GM19351 (cell line): ENCODE results near the gene INTS4.
"Not testable (repeated sequence)": the region's sequence is repeated elsewhere in the genome, so short reads cannot be mapped to it uniquely, and the experiment has no call there.

Source experiments
- ATAC-seq: cut with Tn5 transposase; IDR thresholded peaks from one replicate; pipeline ENCODE4 v1.9.1; 2021; ENCODE audit warnings: mild to moderate bottlenecking, moderate library complexity; ENCODE audit not compliant: unreplicated experiment

INTS4 gene

GRCh38 chr11:77959434-77959833 is 35.0 kb downstream of the INTS4 start:
- ATAC-seq, result no peak

DNA sequence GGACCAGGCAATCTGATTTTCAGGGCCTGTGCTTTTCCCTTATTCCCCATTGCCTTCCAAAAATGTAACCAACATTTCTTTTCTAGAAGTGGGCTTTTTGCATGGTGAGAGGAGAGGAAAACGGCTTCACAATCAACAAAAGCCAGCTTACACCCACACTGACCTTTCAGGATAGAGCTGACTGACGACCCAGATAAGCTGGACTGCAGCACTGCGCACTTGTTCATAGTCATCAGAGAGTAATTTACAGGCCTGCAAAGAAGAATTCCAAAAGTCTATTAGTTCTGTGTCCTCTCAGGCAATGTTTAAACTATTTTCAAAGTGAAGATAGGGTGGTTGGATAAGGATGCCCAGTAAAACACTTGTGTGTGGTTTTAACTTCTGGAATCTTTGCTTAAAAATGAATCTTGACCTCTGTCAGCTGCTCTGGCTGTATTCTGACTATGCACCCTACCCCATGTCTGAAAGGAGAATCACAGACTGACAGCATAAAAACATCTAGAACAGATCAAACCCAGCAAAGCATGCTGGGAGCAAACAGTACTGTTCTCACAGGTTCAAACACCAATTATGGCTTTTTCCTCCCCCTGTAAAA is 35.8 kb downstream of the INTS4 start:
- ATAC-seq, result not testable (repeated sequence)

DNA sequence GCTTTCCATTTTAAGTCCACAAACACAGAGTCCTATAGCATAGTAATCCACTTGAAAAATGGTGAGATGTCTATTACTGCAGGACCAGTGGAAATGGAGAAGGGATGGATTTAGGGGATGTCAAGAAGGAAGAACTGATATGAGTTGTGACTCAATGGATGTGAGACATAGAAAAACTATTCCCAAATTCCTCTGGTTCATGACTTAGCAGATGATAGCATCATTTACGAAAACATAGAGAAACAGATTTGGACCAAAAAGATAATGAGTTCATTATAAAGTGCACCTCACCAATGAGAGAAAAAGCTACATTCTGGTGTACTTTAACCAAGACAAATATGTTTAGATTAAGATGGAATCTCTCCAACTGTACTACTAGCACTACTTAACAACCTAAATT is 51.2 kb downstream of the INTS4 start:
- not testable (repeated sequence) for ATAC-seq

DNA sequence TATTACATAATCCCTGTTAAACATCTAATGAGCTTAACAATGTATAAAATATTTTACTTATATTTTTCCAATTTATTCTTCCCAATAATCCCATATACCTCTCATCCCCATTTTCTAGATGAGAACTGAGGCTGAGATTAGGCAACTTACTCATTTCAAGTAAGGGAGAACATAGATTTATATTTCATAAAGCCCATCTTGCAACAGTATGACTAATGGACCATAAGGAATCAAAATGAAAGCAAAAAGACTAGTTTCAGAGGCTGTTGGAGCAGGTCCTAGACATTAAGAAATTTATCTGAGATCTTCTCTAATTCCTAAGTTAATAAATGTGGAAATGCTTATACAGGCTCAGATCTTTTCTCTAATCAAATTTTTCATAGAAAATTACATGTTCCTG is 52.0 kb downstream of the INTS4 start:
- ATAC-seq, result not testable (repeated sequence)

- not testable (repeated sequence) for ATAC-seq
These were observed 60.9 kb downstream of the INTS4 start for GRCh38 chr11:77933596-77933995.

DNA sequence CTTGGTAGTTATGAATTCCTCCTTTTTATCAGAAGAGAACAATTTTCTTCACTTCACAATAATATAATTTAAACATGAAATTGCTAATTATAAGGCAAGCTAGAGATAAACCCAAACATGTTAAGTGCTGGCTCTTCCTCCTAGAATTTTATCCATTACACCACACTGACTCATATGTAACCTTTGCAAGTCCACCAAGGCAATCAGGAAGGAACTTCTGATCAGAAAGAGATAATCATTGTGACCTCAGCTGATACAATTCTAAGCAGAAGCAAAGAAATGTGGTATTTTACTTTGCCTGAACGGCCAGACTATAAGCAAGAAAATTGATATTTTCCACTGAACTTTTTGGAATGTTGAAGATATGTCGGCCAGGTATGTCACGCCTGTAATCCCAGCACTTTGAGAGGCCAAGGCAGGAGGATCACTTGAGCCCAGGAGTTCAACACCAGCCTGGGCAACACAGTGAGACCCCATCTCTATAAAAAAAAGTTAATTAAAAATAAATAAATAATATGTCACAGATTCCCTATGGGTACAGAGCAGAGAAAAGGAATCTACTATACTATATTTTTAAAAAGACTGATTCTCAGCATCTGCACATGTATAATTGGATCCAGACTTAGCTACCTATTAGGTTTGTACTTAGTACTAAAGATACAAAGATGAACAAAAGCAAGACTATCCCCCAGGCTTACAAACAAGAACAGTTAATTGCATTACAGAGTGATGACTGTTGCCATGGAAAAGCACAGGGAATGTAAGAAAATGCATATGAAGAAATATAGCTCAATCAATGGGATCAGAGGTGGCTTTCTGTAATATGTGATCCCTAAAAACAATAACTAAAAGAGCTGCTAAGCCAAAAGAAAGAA is 63.9 kb downstream of the INTS4 start:
- not testable (repeated sequence) for ATAC-seq

DNA sequence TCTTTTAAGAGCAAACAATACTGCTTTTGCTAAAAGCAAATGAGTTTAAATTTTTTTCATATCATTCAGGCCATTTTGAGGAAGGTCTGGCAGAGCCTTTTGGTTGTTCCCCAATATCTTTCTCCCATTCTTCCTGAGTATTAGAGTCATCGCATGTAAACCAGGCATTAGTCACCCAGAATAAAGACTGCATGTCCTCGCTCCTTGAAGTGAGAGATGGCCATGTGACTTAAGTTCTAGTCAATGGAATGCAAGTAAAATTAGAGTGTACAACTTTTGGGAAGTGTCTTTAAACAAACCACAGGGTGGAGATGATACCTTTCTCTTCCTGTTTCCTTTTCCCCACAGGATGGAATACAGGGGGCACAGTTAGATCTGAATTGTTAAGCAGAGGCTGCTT is 76.8 kb downstream of the INTS4 start:
- ATAC-seq, result not testable (repeated sequence)

- ATAC-seq, result not testable (repeated sequence)
These were observed 80.1 kb downstream of the INTS4 start for GRCh38 chr11:77914307-77914791.

- ATAC-seq, result not testable (repeated sequence)
These were observed 80.7 kb downstream of the INTS4 start for GRCh38 chr11:77913608-77914306.

DNA sequence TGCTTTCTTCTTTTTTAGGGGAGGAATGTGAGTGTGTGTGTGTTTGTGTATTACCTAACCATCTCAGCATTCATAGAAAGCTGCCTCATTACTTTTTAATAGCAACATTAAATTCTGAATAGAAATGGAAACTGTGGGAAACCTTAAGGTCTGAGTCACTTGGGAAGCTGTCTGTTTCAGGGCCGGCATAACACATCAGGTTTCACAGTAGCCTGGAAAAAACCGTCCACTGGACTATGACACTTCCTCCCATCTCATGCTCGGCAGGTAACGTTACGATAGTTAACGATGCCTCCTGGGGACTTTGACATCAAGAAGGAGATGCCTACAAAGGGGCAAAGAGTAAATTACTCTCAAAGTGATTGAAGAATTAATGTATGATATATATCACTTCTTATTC is 83.6 kb downstream of the INTS4 start:
- ATAC-seq, result not testable (repeated sequence)

DNA sequence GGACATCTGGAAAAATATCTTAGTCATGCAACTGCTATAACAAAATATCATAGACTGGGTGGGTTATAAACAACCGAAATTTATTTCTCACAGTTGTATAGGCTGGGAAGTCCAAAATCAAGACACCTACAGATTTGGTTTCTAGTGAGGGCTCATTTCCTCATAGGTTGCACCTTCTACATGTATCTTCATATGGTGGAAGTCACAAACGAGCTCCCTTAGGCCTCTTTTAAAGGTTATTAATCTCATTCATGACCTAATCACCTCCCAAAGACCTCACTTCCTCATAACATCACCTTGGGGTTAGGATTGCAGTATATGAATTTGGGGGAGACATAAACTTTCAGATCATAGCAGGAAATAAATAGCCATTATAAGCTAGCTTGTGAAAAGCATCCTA is 85.2 kb downstream of the INTS4 start:
- no peak for ATAC-seq

GRCh38 chr11:77908835-77909234 is 85.6 kb downstream of the INTS4 start:
- no peak for ATAC-seq

GRCh38 chr11:77894949-77895348 is 99.5 kb downstream of the INTS4 start:
- ATAC-seq, result not testable (repeated sequence)

DNA sequence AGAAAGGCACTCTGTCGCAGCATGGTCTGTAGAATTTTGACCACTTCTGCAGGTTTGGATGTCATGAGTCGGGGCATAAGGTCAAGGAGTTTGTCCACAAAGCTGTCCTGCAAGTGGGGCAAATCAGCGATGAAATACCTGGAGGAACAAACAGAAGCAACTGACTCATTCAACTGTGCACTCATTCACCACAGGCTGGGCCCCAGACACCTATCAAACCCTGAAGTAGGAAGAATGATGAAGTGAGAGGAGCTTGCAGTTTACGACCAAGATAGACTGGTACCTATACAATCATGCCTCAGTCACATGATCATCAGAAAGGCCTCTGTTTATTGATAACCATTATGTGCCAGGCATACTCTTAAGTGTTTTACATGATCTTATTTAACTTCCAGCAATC is 102.8 kb downstream of the INTS4 start:
- not testable (repeated sequence) for ATAC-seq

GRCh38 chr11:77891256-77891655 is 103.2 kb downstream of the INTS4 start:
- not testable (repeated sequence) for ATAC-seq

DNA sequence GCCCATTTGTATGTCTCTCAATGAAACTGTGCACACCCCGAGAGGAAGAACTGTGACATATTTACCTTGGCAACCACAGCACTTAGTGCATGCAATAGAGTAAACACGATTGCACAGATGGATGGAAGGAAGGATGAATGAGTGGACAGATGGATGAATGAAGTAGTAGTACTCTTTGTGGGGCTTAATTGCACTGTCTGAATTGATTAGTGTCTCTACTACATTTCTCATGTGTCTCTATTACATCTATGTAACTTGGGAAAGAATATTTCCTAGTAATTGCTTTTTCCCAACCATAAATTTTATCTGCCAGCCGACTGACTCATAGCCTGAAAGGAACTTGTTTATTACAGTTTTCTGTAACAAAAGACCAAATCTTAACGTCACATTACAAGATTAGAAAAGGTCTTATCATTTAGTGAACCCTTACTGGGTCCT is 103.8 kb downstream of the INTS4 start:
- ATAC-seq, result not testable (repeated sequence)

GRCh38 chr11:77890100-77890614 is 104.3 kb downstream of the INTS4 start:
- ATAC-seq, result not testable (repeated sequence)

DNA sequence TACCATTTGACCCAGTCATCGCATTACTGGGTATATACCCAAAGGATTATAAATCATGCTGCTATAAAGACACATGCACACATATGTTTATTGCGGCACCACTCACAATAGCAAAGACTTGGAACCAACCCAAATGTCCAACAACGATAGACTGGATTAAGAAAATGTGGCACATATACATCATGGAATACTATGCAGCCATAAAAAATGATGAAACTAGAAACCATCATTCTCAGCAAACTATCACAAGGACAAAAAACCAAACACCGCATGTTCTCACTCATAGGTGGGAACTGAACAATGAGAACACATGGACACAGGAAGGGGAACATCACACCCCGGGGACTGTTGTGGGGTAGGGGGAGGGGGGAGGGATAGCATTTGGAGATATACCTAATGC is 105.4 kb downstream of the INTS4 start:
- not testable (repeated sequence) for ATAC-seq

- ATAC-seq, result no peak
These were observed 108.1 kb downstream of the INTS4 start for GRCh38 chr11:77886401-77886800.

GRCh38 chr11:77884829-77885190 is 109.7 kb downstream of the INTS4 start:
- no peak for ATAC-seq

DNA sequence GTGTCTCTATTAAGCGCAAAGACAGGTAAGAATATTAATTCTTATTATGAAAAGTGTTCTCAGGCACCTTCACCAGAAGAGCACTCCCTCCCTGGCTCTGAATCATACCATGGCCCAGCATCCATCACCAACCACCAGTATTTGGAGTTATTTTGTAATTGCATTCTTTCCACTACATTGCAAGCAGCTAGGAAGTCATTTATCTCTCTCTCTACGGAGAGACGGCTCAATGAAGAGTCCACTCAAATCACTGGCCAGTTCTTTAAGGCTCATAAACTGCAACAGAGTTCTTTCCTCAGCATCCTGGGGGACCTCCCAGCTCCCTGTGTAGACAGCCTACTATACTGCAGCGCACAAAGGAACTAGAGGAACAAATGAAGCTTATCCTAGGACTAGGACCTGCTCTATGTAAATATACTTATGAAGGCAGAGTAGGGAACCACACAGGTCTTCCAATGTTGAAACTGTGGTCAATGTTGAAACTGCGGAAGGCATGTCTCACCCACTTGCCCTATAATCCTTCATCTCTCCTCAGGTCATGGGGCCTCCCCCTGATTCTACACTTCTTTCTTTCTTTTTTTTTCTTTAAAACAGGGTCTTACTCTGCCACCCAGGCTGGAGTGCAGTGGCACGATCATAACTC is 110.2 kb downstream of the INTS4 start:
- no peak for ATAC-seq
